Panc1 (cell line): ENCODE measurements around the gene PIBF1. TPM values are rescaled to one million over a fixed set of nuclear protein-coding genes. Genes with fewer than 3 reads are reported as not detected.

Source experiments
- ATAC-seq: fragments of 200-7000 bp; cut with Tn5 transposase; 2 replicates; pipeline ENCODE4 v1.9.1; 2020; ENCODE audit warnings: mild to moderate bottlenecking, moderate library complexity
- BruUV-seq: library from RNA; stranded (reverse); fragments of 400-500 nt; replicated peaks from 2 replicates; lab custom pipeline; 2021; lab: Mats Ljungman, UMichigan
- CTCF ChIA-PET: fragments of 300-600 bp; sonication (Branson Sonifier 250); formaldehyde crosslinking; loops from one replicate; lab custom pipeline; 2022; ENCODE audit warnings: antibody characterized with exemption; lab: Charles Lee
- POLR2A ChIA-PET: fragments of 300-600 bp; sonication (Branson Sonifier 250); formaldehyde crosslinking; loops from one replicate; lab custom pipeline; 2022; ENCODE audit warnings: antibody characterized with exemption; lab: Charles Lee
- DNase-seq: peaks from one replicate; pipeline ENCODE4 v3.0.0-alpha.2; 2010; ENCODE audit warnings: low read depth, low spot score
- H3K27ac ChIP-seq: 2 replicates; pipeline ENCODE4 v1.5.1; 2011; ENCODE audit warnings: mild to moderate bottlenecking, low read length, inconsistent platforms
- H3K27me3 ChIP-seq: fragments of 200-500 bp; sonication (Bioruptor generic); 2 replicates; pipeline ENCODE4 v1.6.0; 2014; ENCODE audit warnings: low read length, inconsistent platforms; ENCODE audit not compliant: control insufficient read depth, insufficient read depth
- H3K36me3 ChIP-seq: fragments of 200-500 bp; sonication (Bioruptor generic); 2 replicates; pipeline ENCODE4 v1.5.1; 2014; ENCODE audit warnings: inconsistent platforms, mild to moderate bottlenecking, low read length, moderate library complexity; ENCODE audit not compliant: control insufficient read depth, insufficient read depth
- H3K4me1 ChIP-seq: 2 replicates; pipeline ENCODE4 v1.5.1; 2011; ENCODE audit warnings: inconsistent platforms, mild to moderate bottlenecking, low read length, moderate library complexity; ENCODE audit not compliant: control insufficient read depth, insufficient read depth
- H3K4me3 ChIP-seq, 2 experiments: 2 replicates each; pipeline ENCODE4 v1.5.1; 2011 to 2012; ENCODE audit warnings: low read depth in 2 of 2, low read length in 2 of 2, mild to moderate bottlenecking in 2 of 2, inconsistent platforms in 1 of 2, moderate library complexity in 1 of 2
- H3K9me3 ChIP-seq: fragments of 200-500 bp; sonication (Bioruptor generic); 2 replicates; pipeline ENCODE4 v1.5.1; 2014; ENCODE audit warnings: low read depth, mild to moderate bottlenecking, inconsistent platforms, low read length, moderate library complexity; ENCODE audit not compliant: control insufficient read depth, insufficient read depth
- POLR2AphosphoS5 ChIP-seq: IDR thresholded peaks from 2 replicates; pipeline ENCODE4 v1.6.1; 2012; ENCODE audit warnings: mild to moderate bottlenecking, low read depth, low read length, moderate library complexity
- SIN3A ChIP-seq: IDR thresholded peaks from 2 replicates; pipeline ENCODE4 v1.6.1; 2012; ENCODE audit warnings: low read depth, mild to moderate bottlenecking, low read length, moderate library complexity, borderline replicate concordance; ENCODE audit not compliant: insufficient read depth
- TCF7L2 ChIP-seq: IDR thresholded peaks from 2 replicates; pipeline ENCODE4 v1.6.1; 2011; ENCODE audit warnings: mild to moderate bottlenecking, low read depth, low read length, inconsistent platforms
- in situ Hi-C: cut with HindIII; loops from 2 replicates; pipeline ENCODE4 v1.10.0; 2016; ENCODE audit warnings: low sequenced_read_pairs, low pct_unique_long_range_greater_than_20kb
- intact Hi-C: fragments of 100-400 bp; cut with micrococcal nuclease; formaldehyde crosslinking; loops from one replicate; pipeline ENCODE4 v1.10.0; 2022; ENCODE audit not compliant: unreplicated experiment
- total RNA-seq: library from RNA; stranded (reverse); gene quantifications from one replicate; pipeline ENCODE4 v1.2.1, GENCODE V29; 2021; ENCODE audit not compliant: unreplicated experiment
- TF ChIP-seq, protein P1 (sequence below), 2 experiments: IDR thresholded peaks; 2 replicates each; pipeline ENCODE4 v1.6.1; 2011 to 2012; ENCODE audit warnings: low read depth in 2 of 2, control low read depth in 1 of 2, low read length in 1 of 2, mild to moderate bottlenecking in 1 of 2, moderate library complexity in 1 of 2; ENCODE audit not compliant: insufficient read depth in 1 of 2
- TF ChIP-seq, protein P2 (sequence below): fragments of 450-650 bp; IDR thresholded peaks from 2 replicates; pipeline ENCODE4 v1.5.1; 2017; ENCODE audit warnings: mild to moderate bottlenecking

Gene PIBF1
- total RNA-seq, 1 experiment from 2014 or later: 11.7 TPM

DNA sequence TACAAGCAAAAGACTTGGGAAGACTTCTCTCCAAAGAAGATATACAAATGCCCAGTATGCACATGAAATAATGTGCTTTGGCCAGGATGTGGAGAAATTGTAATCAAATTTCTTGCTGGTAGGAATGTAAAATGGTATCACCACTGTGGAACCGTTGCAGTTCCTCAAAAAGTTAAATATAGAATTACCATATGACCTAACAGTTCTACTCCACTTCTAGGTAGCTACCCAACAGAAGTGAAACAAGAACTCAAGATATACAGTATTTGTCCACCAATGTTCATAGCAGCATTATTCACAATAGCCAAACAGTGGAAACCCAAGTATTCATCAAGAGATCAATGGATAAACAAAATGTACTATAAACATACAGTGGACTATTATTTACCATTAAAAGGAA, 181.8 kb downstream of the PIBF1 start:
- in situ Hi-C loops: no loop called here
- DNase-seq: no peak
- no TSS peak for BruUV-seq
- H3K9me3 ChIP-seq: no peaks in the 10 kb centered on the region
- no peaks in the 10 kb centered on the region; the same call in 1 of the 2 replicates for H3K36me3 ChIP-seq
- TF ChIP-seq, protein P1, sequence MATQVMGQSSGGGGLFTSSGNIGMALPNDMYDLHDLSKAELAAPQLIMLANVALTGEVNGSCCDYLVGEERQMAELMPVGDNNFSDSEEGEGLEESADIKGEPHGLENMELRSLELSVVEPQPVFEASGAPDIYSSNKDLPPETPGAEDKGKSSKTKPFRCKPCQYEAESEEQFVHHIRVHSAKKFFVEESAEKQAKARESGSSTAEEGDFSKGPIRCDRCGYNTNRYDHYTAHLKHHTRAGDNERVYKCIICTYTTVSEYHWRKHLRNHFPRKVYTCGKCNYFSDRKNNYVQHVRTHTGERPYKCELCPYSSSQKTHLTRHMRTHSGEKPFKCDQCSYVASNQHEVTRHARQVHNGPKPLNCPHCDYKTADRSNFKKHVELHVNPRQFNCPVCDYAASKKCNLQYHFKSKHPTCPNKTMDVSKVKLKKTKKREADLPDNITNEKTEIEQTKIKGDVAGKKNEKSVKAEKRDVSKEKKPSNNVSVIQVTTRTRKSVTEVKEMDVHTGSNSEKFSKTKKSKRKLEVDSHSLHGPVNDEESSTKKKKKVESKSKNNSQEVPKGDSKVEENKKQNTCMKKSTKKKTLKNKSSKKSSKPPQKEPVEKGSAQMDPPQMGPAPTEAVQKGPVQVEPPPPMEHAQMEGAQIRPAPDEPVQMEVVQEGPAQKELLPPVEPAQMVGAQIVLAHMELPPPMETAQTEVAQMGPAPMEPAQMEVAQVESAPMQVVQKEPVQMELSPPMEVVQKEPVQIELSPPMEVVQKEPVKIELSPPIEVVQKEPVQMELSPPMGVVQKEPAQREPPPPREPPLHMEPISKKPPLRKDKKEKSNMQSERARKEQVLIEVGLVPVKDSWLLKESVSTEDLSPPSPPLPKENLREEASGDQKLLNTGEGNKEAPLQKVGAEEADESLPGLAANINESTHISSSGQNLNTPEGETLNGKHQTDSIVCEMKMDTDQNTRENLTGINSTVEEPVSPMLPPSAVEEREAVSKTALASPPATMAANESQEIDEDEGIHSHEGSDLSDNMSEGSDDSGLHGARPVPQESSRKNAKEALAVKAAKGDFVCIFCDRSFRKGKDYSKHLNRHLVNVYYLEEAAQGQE (IDR thresholded peaks at IDR 0.05; ENCODE audit: insufficient read depth in 1 of 2, low read depth in 2 of 2, low read length in 1 of 2): no peak
- TF ChIP-seq POLR2AphosphoS5 (no peak), SIN3A (no peak), TCF7L2 (no peak)
- TF ChIP-seq, protein P2, sequence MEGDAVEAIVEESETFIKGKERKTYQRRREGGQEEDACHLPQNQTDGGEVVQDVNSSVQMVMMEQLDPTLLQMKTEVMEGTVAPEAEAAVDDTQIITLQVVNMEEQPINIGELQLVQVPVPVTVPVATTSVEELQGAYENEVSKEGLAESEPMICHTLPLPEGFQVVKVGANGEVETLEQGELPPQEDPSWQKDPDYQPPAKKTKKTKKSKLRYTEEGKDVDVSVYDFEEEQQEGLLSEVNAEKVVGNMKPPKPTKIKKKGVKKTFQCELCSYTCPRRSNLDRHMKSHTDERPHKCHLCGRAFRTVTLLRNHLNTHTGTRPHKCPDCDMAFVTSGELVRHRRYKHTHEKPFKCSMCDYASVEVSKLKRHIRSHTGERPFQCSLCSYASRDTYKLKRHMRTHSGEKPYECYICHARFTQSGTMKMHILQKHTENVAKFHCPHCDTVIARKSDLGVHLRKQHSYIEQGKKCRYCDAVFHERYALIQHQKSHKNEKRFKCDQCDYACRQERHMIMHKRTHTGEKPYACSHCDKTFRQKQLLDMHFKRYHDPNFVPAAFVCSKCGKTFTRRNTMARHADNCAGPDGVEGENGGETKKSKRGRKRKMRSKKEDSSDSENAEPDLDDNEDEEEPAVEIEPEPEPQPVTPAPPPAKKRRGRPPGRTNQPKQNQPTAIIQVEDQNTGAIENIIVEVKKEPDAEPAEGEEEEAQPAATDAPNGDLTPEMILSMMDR: no peak
- H3K4me3 ChIP-seq: no peak overlapping the region
- H3K27me3 ChIP-seq: no peaks in the 10 kb centered on the region
- ATAC-seq: no peak
- H3K4me1 ChIP-seq: no peaks in the 10 kb centered on the region
- intact Hi-C loops: no loop called here
- no peak overlapping the region for H3K27ac ChIP-seq
- CTCF ChIA-PET: no interaction called here
- POLR2A ChIA-PET: no interaction called here

DNA sequence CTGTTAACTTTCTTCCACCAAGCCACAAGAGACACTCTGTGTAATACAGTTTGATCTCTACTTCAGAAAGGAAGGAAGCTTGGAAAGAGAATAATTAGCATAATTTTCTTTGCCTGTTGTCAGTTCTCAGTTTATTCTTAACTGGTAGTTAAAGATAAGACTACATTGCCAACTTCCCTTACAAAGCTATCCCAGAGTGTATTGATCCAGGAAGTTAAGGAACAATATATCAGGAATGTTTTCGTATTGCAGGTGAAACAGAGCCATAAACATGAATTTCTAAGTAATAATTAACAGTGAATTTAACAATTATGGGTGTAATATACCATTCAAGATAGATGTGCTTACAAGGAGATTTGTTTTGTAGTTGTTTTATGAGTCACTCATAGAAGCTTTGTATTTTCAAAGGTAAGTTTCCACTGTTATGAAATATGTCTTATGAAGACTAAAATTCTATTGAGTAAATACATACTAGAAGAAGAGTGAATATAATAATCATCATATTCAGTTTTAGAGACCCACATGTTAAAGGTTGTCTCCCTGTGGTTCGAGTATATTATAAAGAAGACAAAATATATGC, 188.5 kb downstream of the PIBF1 start:
- intact Hi-C loops: no loop called here

More for the DNA sequence above, 188.5 kb downstream of the PIBF1 start:
- no peaks in the 10 kb centered on the region for H3K4me1 ChIP-seq
- TF ChIP-seq, protein P1 (IDR thresholded peaks at IDR 0.05; ENCODE audit: insufficient read depth in 1 of 2, low read depth in 2 of 2, low read length in 1 of 2): no peak
- TF ChIP-seq, protein P2: no peak
- no peak for TF ChIP-seq SIN3A
- TF ChIP-seq TCF7L2: no peak
- no peak for TF ChIP-seq POLR2AphosphoS5
- peaks cover 2% of the 10 kb centered on the region; the same call in 1 of the 2 replicates for H3K36me3 ChIP-seq
- DNase-seq (no peak), ATAC-seq (no peak)
- BruUV-seq: no TSS peak
- no peak overlapping the region for H3K27ac ChIP-seq
- in situ Hi-C loops: no loop called here
- ChIA-PET POLR2A (no interaction called here), CTCF (no interaction called here)
- H3K4me3 ChIP-seq: no peak overlapping the region
- no peaks in the 10 kb centered on the region for H3K27me3 ChIP-seq
- H3K9me3 ChIP-seq: no peaks in the 10 kb centered on the region
